Bronchial epithelial cell (primary cell): ENCODE results near the gene ADTRP. TPM values are rescaled to one million over a fixed set of nuclear protein-coding genes. Genes with fewer than 3 reads are reported as not detected.

ENCODE experiments used
- DNase-seq: peaks from one replicate; pipeline ENCODE4 v3.0.0-alpha.2; 2010; ENCODE audit warnings: low read depth
- FAIRE-seq: peaks from 2 replicates; lab custom pipeline; 2011; peaks lifted over from hg19 to GRCh38; lab: Jason Lieb, UNC
- H3K27me3 ChIP-seq: 2 replicates; pipeline ENCODE4 v1.5.1; 2011; ENCODE audit warnings: low read length; ENCODE audit not compliant: control insufficient read depth, insufficient read depth
- H3K36me3 ChIP-seq: 2 replicates; pipeline ENCODE4 v1.5.1; 2011; ENCODE audit warnings: low read length; ENCODE audit not compliant: control insufficient read depth, insufficient read depth
- H3K4me3 ChIP-seq: 2 replicates; pipeline ENCODE4 v1.5.1; 2011; ENCODE audit warnings: mild to moderate bottlenecking, low read depth, low read length, control low read depth
- total RNA-seq: library from RNA; depleted of rRNA; stranded (reverse); fragments of >200 nt; gene quantifications from 2 replicates; pipeline ENCODE4 v1.2.1, GENCODE V29; 2014
- TF ChIP-seq, protein P1 (sequence below): IDR thresholded peaks from 2 replicates; pipeline ENCODE4 v1.5.1; 2011; ENCODE audit warnings: mild to moderate bottlenecking, moderate library complexity, low read length, control low read depth, inconsistent platforms; ENCODE audit not compliant: insufficient read depth, severe bottlenecking

ADTRP gene
- total RNA-seq, 1 donor from 2014 or later, result 17.6 TPM

DNA sequence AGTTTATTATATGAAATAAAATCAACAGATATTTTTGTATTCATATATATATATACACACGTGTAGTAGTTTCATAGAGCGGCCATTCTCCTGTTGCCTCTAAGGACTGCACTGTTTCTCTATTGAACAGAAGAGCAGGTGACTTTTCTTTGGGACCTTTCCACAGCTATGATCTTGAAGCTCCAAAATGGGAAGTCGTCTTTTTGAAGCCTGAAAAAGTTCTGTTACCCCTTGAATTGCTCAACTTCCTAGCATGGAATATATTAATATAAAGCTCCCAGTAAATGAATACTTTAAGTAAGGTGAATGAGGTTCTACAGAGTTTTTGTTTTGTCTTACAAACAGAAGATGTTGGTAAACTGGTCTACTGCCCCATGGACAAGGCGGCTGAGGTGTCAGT lies 42.2 kb upstream of the ADTRP start:
- no peak for FAIRE-seq

DNA sequence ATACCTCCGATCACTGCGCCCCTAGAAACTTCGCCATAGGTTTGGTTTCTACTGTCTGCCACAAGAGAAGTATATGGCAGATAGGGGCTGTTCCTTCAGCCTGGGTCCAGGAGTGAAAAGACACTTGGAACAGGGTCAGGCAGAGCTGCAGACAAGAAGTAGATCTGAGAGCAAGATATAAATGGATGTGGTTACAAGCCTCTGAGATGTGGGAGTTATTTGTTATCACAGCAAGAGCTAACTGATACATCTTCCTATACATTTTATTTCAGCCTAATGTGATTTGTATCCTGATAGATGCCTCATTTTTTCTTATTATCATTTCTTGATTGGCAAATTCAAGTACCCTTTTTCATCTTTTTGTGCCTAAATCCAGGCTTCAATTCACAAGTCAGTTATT lies 40.9 kb upstream of the ADTRP start:
- H3K36me3 ChIP-seq, result no peaks in the 10 kb centered on the region
- DNase-seq (no peak), FAIRE-seq (no peak)
- no peaks in the 10 kb centered on the region for H3K27me3 ChIP-seq
- TF ChIP-seq, protein P1, sequence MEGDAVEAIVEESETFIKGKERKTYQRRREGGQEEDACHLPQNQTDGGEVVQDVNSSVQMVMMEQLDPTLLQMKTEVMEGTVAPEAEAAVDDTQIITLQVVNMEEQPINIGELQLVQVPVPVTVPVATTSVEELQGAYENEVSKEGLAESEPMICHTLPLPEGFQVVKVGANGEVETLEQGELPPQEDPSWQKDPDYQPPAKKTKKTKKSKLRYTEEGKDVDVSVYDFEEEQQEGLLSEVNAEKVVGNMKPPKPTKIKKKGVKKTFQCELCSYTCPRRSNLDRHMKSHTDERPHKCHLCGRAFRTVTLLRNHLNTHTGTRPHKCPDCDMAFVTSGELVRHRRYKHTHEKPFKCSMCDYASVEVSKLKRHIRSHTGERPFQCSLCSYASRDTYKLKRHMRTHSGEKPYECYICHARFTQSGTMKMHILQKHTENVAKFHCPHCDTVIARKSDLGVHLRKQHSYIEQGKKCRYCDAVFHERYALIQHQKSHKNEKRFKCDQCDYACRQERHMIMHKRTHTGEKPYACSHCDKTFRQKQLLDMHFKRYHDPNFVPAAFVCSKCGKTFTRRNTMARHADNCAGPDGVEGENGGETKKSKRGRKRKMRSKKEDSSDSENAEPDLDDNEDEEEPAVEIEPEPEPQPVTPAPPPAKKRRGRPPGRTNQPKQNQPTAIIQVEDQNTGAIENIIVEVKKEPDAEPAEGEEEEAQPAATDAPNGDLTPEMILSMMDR, result no peak
- H3K4me3 ChIP-seq, result no peak overlapping the region

More for the DNA sequence above, 42.2 kb upstream of the ADTRP start:
- DNase-seq, result no peak
- TF ChIP-seq, protein P1, result no peak
- H3K27me3 ChIP-seq, result no peaks in the 10 kb centered on the region
- no peak overlapping the region for H3K4me3 ChIP-seq
- H3K36me3 ChIP-seq, result no peaks in the 10 kb centered on the region

GRCh38 chr6:11815231-11815630 lies 36.6 kb upstream of the ADTRP start:
- no peak overlapping the region for H3K4me3 ChIP-seq
- no peaks in the 10 kb centered on the region for H3K36me3 ChIP-seq
- TF ChIP-seq, protein P1, result no peak
- no peaks in the 10 kb centered on the region for H3K27me3 ChIP-seq
- FAIRE-seq, result no peak
- peak; percentile 75 for DNase-seq

DNA sequence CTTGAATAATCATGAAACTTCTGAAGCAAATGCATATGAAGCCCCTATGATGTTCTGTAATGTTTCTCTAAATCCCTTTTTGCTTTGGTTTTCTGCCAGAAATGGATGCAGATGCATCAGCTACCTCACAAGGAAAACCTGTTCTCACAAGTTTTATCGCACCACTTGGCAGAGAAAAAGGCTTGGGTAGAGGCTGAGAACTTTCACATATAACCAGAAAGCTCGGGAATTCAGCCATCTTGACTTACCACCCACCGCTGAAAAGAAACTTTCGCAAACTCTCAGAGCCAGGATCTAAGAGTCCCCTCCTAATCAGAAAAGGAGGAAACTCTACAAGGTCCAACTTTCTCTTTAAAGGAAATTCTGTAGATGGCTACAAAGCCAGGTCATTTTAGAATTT lies 36.2 kb upstream of the ADTRP start:
- DNase-seq (peak; percentile 78), FAIRE-seq (no peak)
- TF ChIP-seq, protein P1, result no peak
- H3K36me3 ChIP-seq, result no peaks in the 10 kb centered on the region
- H3K4me3 ChIP-seq, result no peak overlapping the region
- H3K27me3 ChIP-seq, result no peaks in the 10 kb centered on the region

- H3K36me3 ChIP-seq, result no peaks in the 10 kb centered on the region
- TF ChIP-seq, protein P1, result no peak
- no peaks in the 10 kb centered on the region for H3K27me3 ChIP-seq
- FAIRE-seq (no peak), DNase-seq (no peak)
- H3K4me3 ChIP-seq, result no peak overlapping the region
Measured at GRCh38 chr6:11814106-11814505, 35.5 kb upstream of the ADTRP start.

DNA sequence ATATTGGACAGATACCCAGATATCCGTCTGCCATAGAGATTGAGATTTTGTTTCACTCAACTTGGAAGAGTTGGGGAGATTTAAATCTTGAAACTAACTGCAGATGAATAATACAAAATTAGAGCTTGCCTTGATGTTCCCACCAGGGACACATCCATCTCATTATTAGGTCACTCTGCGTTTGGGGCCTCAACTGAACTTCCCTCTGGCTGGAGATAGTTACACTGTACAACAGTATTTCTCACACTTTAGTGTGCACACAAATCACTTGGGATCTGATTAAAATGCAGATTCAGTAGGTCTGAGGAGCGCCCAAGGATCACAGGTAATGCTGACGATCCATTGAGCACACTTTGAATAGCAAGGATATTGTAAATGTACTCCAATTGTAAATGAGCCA lies 35.0 kb upstream of the ADTRP start:
- DNase-seq, result no peak
- H3K4me3 ChIP-seq, result no peak overlapping the region
- TF ChIP-seq, protein P1, result no peak
- no peaks in the 10 kb centered on the region for H3K27me3 ChIP-seq
- no peaks in the 10 kb centered on the region for H3K36me3 ChIP-seq
- no peak for FAIRE-seq
